MM.1S (cell line): Measurements from ENCODE around the gene TMX4.

Experiments
- CTCF ChIP-seq: fragments of 300-600 bp; sonication (generic); IDR thresholded peaks from 2 replicates; pipeline ENCODE4 v1.5.1; 2016; ENCODE audit warnings: antibody characterized with exemption, low read length, mixed read lengths
- EZH2 ChIP-seq: fragments of 300-600 bp; sonication (generic); optimal IDR thresholded peaks from 2 replicates; pipeline ENCODE3; 2017; ENCODE audit warnings: low read depth, mild to moderate bottlenecking, antibody characterized with exemption, low read length, mixed read lengths

GRCh38 chr20:7984192-7984591 lies 35.4 kb downstream of the TMX4 start:
- no peak for TF ChIP-seq CTCF
- no peak for TF ChIP-seq EZH2
